ENCODE results near the gene NISCH. TPM values are rescaled to one million over a fixed set of nuclear protein-coding genes. Genes with fewer than 3 reads are reported as not detected.
A peak's percentile ranks its signal among the peaks of the same experiment; 100 is the strongest.

The NISCH gene
- total RNA-seq, 1 experiment from 2014 or later, result 104 TPM

DNA sequence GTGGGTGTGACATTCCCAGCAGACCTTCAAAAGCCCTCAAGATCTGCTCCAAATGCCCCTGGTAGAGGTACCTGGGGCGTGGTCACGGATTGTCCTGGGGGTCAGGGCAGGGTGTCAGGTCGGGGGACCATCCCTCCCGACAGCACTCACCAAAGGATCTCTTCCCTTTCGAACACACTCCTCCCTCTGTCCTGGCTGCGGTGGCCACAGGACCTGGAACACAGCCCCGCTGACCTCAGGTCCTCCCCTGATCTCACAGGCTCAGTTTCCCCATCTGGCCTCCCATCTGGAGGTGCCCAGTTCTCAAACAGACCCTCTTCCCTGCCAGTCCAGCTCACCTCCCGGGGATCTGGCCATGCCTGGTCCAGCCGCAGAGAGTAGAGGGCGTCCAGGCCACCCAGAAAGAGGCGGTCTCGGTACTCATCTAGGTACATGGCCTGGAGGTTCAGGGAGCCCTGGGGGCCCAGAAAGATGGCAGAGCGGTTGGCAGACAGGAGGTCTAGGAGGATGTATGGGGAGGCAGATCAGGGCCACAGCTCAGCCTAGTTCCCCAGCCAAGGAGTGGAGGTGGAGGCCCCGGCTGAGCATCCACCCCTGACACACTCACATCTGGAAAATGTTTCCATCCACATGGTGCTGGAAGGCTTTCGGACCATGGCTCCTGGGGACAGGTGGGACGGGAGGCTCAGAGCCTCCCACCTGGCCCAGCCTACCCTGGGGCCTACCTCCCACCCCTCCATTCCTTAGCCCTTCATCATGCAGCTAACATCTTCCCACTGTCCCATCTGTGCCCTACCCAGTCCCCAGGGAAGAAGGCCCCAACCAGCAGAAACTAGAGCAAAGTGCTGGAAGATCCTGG, 12.8 kb upstream of the NISCH start:
- no peak overlapping the region for H3K4me3 Mint-ChIP-seq
- Histone ChIP-seq H3K27ac (ENCODE audit: insufficient read length, low read depth, low read length) (no peak overlapping the region), H2AFZ (ENCODE audit: low read length) (no peak overlapping the region), H3K14ac (ENCODE audit: insufficient read depth, low read length) (no peak overlapping the region), H3K4ac (ENCODE audit: low read depth, low read length) (no peak overlapping the region), H3K79me1 (ENCODE audit: insufficient read depth, low read depth, low read length, poor library complexity, severe bottlenecking) (no peaks in the 10 kb centered on the region), H2BK5ac (ENCODE audit: insufficient read length, low read length) (no peak overlapping the region), H3K23ac (ENCODE audit: insufficient read length, low read depth, low read length) (no peak overlapping the region), H3T11ph (ENCODE audit: low read length) (no peak overlapping the region), H4K5ac (ENCODE audit: insufficient read length, low read depth, low read length) (no peak overlapping the region), H2BK120ac (ENCODE audit: low read depth, low read length, poor library complexity, severe bottlenecking) (no peak overlapping the region), H3K79me2 (ENCODE audit: insufficient read depth, low read length) (no peaks in the 10 kb centered on the region), H2BK20ac (ENCODE audit: low read depth, low read length, poor library complexity, severe bottlenecking) (no peak overlapping the region), H3K4me1 (ENCODE audit: insufficient read depth, low read length) (no peaks in the 10 kb centered on the region), H3K56ac (ENCODE audit: insufficient read length, low read depth, low read length) (no peak overlapping the region), H3K18ac (ENCODE audit: insufficient read length, low read depth, low read length) (no peak overlapping the region), H3K23me2 (ENCODE audit: insufficient read length, low read depth, low read length, poor library complexity, severe bottlenecking) (no peaks in the 10 kb centered on the region), H2AK5ac (ENCODE audit: insufficient read length, low read length) (no peak overlapping the region), H3K9ac (ENCODE audit: extremely low read depth, insufficient read length, low read length) (no peak overlapping the region), H4K20me1 (ENCODE audit: control insufficient read depth, insufficient read depth, insufficient read length) (no peaks in the 10 kb centered on the region), H4K91ac (ENCODE audit: insufficient read length, low read depth, low read length) (no peak overlapping the region), H2BK15ac (ENCODE audit: low read depth, low read length) (no peak overlapping the region), H4K8ac (replicated peaks; ENCODE audit: insufficient read length, low read depth, low read length) (no peak overlapping the region), H3K9me3 (ENCODE audit: control insufficient read depth, low read depth, low read length) (no peaks in the 10 kb centered on the region), H3K27me3 (ENCODE audit: insufficient read depth, low read length) (no peaks in the 10 kb centered on the region), H2BK12ac (ENCODE audit: insufficient read length, low read depth, low read length) (no peak overlapping the region), H3K4me2 (ENCODE audit: insufficient read depth, insufficient read length, low read length) (no peak overlapping the region)
- H3K27ac Mint-ChIP-seq, result peak overlapping the region in 1 of 3 experiments; percentile 49; a peak in 2 of 7 replicates
- H3K9me3 Mint-ChIP-seq, result no peaks in the 10 kb centered on the region
- peaks cover 9 to 16% of the 10 kb centered on the region in 2 experiments; a peak in 3 of 4 replicates for H3K4me1 Mint-ChIP-seq
- TF ChIP-seq, protein P1, sequence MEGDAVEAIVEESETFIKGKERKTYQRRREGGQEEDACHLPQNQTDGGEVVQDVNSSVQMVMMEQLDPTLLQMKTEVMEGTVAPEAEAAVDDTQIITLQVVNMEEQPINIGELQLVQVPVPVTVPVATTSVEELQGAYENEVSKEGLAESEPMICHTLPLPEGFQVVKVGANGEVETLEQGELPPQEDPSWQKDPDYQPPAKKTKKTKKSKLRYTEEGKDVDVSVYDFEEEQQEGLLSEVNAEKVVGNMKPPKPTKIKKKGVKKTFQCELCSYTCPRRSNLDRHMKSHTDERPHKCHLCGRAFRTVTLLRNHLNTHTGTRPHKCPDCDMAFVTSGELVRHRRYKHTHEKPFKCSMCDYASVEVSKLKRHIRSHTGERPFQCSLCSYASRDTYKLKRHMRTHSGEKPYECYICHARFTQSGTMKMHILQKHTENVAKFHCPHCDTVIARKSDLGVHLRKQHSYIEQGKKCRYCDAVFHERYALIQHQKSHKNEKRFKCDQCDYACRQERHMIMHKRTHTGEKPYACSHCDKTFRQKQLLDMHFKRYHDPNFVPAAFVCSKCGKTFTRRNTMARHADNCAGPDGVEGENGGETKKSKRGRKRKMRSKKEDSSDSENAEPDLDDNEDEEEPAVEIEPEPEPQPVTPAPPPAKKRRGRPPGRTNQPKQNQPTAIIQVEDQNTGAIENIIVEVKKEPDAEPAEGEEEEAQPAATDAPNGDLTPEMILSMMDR (conservative IDR thresholded peaks at IDR 0.05), result no peak
- H3K27me3 Mint-ChIP-seq (ENCODE audit: low read depth), result peaks cover 6% of the 10 kb centered on the region
- no CpG with 5 or more reads among the region's 16 CpGs for WGBS (ENCODE audit: extremely low coverage, insufficient read length, low lambda C conversion rate)
- peak; percentile 25 for DNase-seq
- no peaks in the 10 kb centered on the region; a peak in 1 of 7 replicates for H3K36me3 Mint-ChIP-seq (ENCODE audit: insufficient read depth in 1 of 3, low read depth in 3 of 3)

Measured in H9 (cell line).